Measurements from ENCODE around the gene NEURL1B. TPM values are rescaled to one million over a fixed set of nuclear protein-coding genes. Genes with fewer than 3 reads are reported as not detected.
A peak's percentile ranks its signal among the peaks of the same experiment; 100 is the strongest.

The NEURL1B gene
- total and polyA plus RNA-seq, 2 donors (not counting 1 experiment from before 2014, with no cell fraction given), result 0.06 to 0.17 TPM

- H3K9me3 Mint-ChIP-seq (ENCODE audit: insufficient read depth), result peaks cover 1% of the 10 kb centered on the region
- Histone ChIP-seq H3K4me2 (replicated peaks; ENCODE audit: low read depth, low read length, poor library complexity, severe bottlenecking) (no peak overlapping the region), H3K79me2 (ENCODE audit: control insufficient read depth, insufficient read depth, low read length) (no peaks in the 10 kb centered on the region), H3K27me3 (replicated peaks in 1 of 4; ENCODE audit: control extremely low read depth in 1 of 4, control insufficient read depth in 3 of 4, insufficient read depth in 4 of 4, low read length in 3 of 4) (no peaks in the 10 kb centered on the region), H3K4me3 (ENCODE audit: control extremely low read depth in 1 of 5, extremely low read depth in 1 of 5, insufficient read depth in 1 of 5, low read depth in 2 of 5, low read length in 4 of 5) (no peak overlapping the region), H3K4me1 (ENCODE audit: control insufficient read depth in 2 of 2, insufficient read depth in 2 of 2, low read length in 2 of 2) (peaks cover 14 to 19% of the 10 kb centered on the region in 2 donors), H3K27ac (ENCODE audit: low read length in 2 of 2) (no peak overlapping the region), H3K9me3 (ENCODE audit: control extremely low read depth in 1 of 3, control insufficient read depth in 2 of 3, insufficient read depth in 1 of 3, low read length in 2 of 3) (peaks cover 0 to 8% (median 0%) of the 10 kb centered on the region in 3 donors), H3K36me3 (replicated peaks in 1 of 2; ENCODE audit: control extremely low read depth in 1 of 2, control insufficient read depth in 1 of 2, extremely low read depth in 1 of 2, insufficient read depth in 2 of 2, low read length in 1 of 2) (no peaks in the 10 kb centered on the region), H4K20me1 (ENCODE audit: control insufficient read depth, insufficient read depth, low read length, poor library complexity, severe bottlenecking) (no peaks in the 10 kb centered on the region), H2AFZ (ENCODE audit: insufficient read depth, low read depth, low read length, poor library complexity, severe bottlenecking) (no peak overlapping the region), H3K9ac (ENCODE audit: low read length) (no peak overlapping the region)
- intact Hi-C loops (cut with micrococcal nuclease), result no loop called here
- 93% methylated on average over 34 of the region's 37 CpGs for WGBS (ENCODE audit: insufficient coverage)
- peaks cover 2% of the 10 kb centered on the region for H3K27me3 Mint-ChIP-seq
- DNase-seq (no peak), ATAC-seq (ENCODE audit: low read depth) (no peak)
- H3K4me1 Mint-ChIP-seq, result peaks cover 26% of the 10 kb centered on the region
- CTCF ChIA-PET, result interaction anchor here (1.4 kb wide), 1 partner anchor 11 kb away, joined by 6 read pairs; no protein-coding TSS in a partner anchor
- H3K4me3 Mint-ChIP-seq, result no peak overlapping the region
- no peak overlapping the region for H3K27ac Mint-ChIP-seq
- POLR2A ChIA-PET, result no interaction called here
- TF ChIP-seq CTCF (IDR thresholded peaks at IDR 0.05), result no peak
- TF ChIP-seq EZH2 (IDR thresholded peaks at IDR 0.05; ENCODE audit: borderline replicate concordance, insufficient read depth, low read depth, low read length, poor library complexity, severe bottlenecking), result no peak
Measured at GRCh38 chr5:172686539-172687390, 45.7 kb downstream of the NEURL1B start.

GRCh38 chr5:172687940-172688339 is 46.9 kb downstream of the NEURL1B start:
- no peak overlapping the region for H3K27ac ChIP-seq (ENCODE audit: low read length in 2 of 2)
- Mint-ChIP-seq H3K4me3 (no peak overlapping the region), H3K27me3 (peaks cover 2% of the 10 kb centered on the region), H3K27ac (no peak overlapping the region), H3K4me1 (peaks cover 24% of the 10 kb centered on the region), H3K9me3 (ENCODE audit: insufficient read depth) (no peaks in the 10 kb centered on the region)
- no peaks in the 10 kb centered on the region for H3K27me3 ChIP-seq (replicated peaks in 1 of 4; ENCODE audit: control extremely low read depth in 1 of 4, control insufficient read depth in 3 of 4, insufficient read depth in 4 of 4, low read length in 3 of 4)
- intact Hi-C loops (cut with micrococcal nuclease), result no loop called here
- TF ChIP-seq CTCF (IDR thresholded peaks at IDR 0.05), result no peak
- no peaks in the 10 kb centered on the region for H3K36me3 ChIP-seq (replicated peaks in 1 of 2; ENCODE audit: control extremely low read depth in 1 of 2, control insufficient read depth in 1 of 2, extremely low read depth in 1 of 2, insufficient read depth in 2 of 2, low read length in 1 of 2)
- POLR2A ChIA-PET, result no interaction called here
- DNase-seq (no peak), ATAC-seq (ENCODE audit: low read depth) (no peak)
- peak overlapping the region; percentile 64 for H2AFZ ChIP-seq (ENCODE audit: insufficient read depth, low read depth, low read length, poor library complexity, severe bottlenecking)
- no peak overlapping the region for H3K4me2 ChIP-seq (replicated peaks; ENCODE audit: low read depth, low read length, poor library complexity, severe bottlenecking)
- H3K79me2 ChIP-seq (ENCODE audit: control insufficient read depth, insufficient read depth, low read length), result no peaks in the 10 kb centered on the region
- 88% methylated on average over 3 of the region's 4 CpGs for WGBS (ENCODE audit: insufficient coverage)
- peaks cover 14 to 19% of the 10 kb centered on the region in 2 donors for H3K4me1 ChIP-seq (ENCODE audit: control insufficient read depth in 2 of 2, insufficient read depth in 2 of 2, low read length in 2 of 2)
- H3K9ac ChIP-seq (ENCODE audit: low read length), result no peak overlapping the region
- CTCF ChIA-PET, result interaction anchor here (1.0 kb wide), 1 partner anchor 9 kb away, joined by 4 read pairs; no protein-coding TSS in a partner anchor
- H4K20me1 ChIP-seq (ENCODE audit: control insufficient read depth, insufficient read depth, low read length, poor library complexity, severe bottlenecking), result no peaks in the 10 kb centered on the region
- H3K9me3 ChIP-seq (ENCODE audit: control extremely low read depth in 1 of 3, control insufficient read depth in 2 of 3, insufficient read depth in 1 of 3, low read length in 2 of 3), result peaks cover 0 to 5% (median 0%) of the 10 kb centered on the region in 3 donors
- H3K4me3 ChIP-seq (ENCODE audit: control extremely low read depth in 1 of 5, extremely low read depth in 1 of 5, insufficient read depth in 1 of 5, low read depth in 2 of 5, low read length in 4 of 5), result no peak overlapping the region

All from B cell (primary cell).